Glomerular visceral epithelial cell (primary cell): Measurements from ENCODE around the gene CARNS1.
A peak's percentile ranks its signal among the peaks of the same experiment; 100 is the strongest.

Experiments used
- DNase-seq: peaks from one replicate; pipeline ENCODE4 v3.0.0-alpha.2; 2016; ENCODE audit errors: extremely low spot score

Gene CARNS1

DNA sequence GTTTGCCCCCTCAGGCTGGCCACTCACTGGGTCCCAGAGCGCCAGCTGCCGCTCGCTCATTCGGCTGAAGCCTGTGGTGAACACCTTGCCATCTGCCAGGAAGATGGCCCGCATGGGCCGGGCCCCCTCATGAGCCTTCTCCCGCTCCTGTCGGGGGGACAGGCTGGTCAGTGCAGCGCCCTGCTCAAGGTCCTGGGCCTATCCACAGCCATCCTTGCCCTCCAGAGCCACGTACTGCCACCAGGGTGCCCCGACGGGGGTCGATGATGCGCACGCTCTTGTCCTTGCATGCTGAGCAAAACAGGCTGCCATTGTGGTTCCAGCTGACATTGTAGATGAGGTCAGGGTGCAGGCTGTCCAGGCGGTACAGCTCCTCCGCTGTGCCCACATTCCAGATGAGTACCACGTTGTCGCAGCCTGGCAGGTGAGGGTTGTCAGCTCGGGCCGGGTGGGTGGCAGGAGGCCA, 25.7 kb downstream of the CARNS1 start:
- no peak for DNase-seq

DNA sequence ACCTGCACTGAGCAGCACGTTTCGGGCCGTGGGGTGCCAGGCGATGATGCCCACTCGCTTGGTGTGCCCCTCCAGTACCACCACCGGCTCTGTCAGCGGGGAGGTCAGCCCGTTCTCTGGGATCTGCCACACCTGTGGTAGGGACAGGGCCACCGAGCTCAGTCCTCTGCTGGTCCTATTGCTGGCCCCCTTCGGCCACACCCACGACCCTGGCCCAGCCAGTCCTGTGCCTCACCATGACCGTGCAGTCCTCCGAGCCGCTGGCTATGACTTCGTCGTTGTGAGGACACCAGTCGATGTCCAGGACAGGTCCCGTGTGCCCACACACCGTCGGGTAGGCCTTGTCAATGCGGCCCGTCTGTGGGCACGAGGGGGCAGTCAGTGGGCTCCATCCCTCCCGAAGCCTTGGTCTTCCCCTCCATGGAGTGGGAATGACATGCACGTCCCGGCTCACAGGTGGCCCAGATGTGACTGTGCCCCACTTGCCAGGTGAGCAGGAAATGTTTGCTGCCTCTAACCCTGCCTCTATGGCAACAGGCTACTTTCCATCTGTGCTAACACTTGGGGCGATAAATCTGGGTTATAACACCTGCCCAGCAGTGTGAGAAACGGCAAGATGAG, 26.4 kb downstream of the CARNS1 start:
- DNase-seq, result no peak

DNA sequence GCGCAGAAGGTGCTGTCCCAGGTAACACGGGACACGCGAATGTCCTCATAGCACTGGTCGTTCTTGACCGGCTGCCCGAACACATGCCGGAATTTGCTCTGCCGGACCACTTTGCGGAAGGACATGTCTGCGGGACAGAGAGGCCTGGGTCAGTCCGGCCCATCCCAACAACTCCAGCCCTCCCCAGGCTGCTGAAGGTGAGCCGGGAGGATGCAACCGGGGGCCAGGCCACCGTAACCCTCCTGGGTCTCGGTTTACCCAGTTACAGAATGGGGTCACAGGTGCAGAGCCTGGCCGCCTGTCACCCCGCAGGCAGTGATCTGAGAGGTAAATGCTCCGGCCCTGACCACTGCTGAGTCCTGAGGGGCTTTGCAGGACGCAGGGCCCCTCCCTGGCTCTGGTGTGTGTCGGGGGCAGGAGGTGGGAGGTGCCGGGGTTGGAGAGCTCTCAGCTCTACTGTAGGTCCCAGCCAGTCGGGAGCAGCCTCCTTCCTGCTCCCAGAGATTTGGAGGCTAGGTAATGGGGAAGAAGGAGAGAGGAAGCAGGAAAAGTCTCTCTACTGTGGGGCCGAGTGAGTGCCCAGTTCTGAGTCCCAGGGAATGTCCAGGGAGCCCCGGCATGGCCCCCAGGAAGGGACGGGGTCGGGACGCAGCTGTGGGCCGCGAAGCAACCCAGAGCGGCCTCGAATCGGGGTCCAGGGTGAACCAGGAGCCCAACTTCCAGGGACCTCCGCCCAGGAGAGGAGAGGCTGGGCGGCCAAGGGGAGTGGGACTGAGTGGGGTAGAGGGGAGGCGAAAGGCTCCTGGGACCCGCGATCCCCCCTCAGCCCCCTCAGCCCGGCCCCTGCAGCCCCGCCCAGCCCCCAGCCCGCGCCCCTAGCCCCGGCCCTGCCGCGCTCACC, 27.3 kb downstream of the CARNS1 start:
- DNase-seq, result no peak

DNA sequence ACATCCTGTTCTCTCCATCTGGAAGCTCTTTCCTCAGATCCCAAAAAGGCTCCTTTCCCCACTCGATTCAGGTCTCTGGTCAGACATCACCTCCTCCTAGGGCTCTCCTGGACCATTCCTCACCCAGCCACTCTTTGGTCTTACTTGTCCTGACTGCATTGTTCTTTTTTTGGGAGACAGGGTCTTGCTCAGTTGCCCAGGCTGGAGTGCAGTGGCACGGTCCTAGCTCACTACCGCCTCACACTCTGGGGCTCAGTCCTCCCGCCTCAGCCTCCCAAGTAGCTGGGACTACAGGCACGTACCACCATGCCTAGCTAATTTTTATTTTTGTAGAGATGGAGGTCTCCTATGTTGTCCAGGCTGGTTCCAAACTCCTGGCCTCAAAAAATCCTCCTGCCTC, 30.0 kb downstream of the CARNS1 start:
- no peak for DNase-seq

DNA sequence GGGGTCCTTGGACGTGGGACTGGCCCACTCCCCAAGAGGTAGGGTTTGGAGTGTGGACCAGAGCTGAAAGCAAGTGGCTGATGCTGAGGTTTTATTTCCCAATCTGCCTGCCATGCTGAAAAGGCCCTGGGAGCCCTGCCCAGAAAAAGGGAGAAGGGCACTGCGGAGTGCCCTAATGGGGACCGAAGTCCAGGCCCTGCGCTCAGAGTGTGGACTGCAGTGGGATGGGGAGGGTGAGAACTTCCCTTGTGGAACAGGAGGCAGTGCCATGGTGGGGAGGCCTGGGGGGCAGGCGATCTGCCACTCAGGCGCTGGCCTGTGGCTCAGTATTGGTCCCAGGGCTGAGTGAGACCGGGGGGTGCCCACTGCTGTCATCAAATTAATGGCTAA, 32.7 kb downstream of the CARNS1 start:
- DNase-seq, result no peak

GRCh38 chr11:67449116-67449844, 33.8 kb downstream of the CARNS1 start:
- DNase-seq, result no peak

GRCh38 chr11:67450796-67451657, 35.5 kb downstream of the CARNS1 start:
- DNase-seq, result no peak

DNA sequence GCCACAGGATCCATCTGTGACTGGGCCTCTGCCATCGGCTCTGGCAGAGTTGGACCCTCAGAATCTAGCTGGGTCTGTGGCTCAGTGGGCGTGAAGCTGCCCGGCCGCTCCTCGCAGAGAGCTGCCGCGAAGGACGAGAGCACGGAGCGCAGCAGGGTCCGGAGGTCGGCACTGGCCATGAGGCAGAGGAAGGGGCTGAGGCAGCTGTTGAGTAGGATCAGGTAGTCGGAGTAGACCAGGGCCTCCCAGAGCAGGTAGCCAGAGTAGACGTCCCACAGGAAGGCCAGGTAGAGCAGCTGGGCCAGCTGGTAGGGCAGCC, 36.1 kb downstream of the CARNS1 start:
- DNase-seq, result no peak

DNA sequence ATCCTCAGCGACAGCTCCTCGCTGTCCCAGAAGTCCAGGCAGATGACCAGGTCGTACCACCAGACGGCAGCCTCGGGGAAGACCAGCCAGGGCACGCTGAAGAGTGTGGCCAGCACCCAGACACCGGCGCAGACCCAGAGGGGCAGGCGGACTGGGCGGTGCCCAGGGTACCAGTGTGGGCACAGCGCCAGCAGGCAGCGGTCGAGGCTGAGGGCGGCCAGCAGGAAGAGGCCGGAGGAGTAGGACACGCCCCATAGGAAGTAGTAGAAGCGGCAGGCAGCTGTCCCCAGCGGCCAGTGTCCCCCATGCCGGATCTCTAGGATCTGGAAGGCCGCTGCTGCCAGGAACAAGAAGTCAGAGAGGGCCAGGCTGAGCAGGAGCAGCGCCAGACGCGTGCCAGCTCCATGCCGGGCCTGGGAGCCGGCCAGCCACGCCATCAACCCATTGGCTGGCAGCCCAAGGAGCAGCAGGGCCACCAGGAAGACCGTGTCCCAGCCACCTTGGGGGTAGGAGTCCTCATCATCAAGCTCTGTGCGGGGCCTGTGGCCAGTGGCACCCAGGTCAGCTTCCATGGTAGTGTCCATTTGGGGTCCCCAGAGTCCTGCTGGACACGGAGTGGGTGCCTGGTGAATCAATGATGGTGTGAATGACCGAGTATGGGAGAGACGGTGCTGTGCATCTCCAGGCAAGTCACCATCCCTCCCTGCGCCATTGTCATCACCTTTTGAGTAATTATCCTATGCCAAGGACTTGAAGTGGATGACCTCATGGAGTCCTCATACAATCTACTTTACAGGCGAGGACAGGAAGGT, 36.9 kb downstream of the CARNS1 start, which contains the start of gene GPR152:
Gene GPR152 (minus strand): TSS at position 589 of the 812 bp plus-strand sequence. CDS start 5 bp downstream, at position 584.
- DNase-seq, result no peak

GRCh38 chr11:67453816-67454732, 38.6 kb downstream of the CARNS1 start:
- DNase-seq, result no peak

DNA sequence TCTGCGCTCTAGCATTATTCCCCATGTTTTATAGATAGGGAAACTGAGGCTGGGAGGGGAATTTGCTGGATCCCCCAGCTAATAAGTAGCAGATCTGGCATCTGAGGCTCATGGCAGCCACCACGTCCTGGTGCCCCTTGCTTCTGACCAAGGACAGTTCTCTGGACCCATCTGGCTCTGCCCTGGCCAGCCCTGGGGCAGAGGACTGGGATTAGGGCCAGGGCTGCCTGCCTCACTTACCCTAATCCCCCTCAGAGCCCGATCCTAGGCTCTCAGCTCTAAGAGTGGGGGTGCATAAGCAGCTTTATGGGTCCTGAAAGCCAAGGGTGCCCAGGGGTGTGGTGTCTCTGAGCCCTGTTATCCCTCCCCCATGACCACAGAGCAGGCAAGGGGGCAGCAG, 39.6 kb downstream of the CARNS1 start, which contains the start of gene CABP4:
Gene CABP4 (plus strand): TSS at position 301 of the 400 bp plus-strand sequence. CDS start 70 bp downstream, at position 371.
- DNase-seq, result no peak

- DNase-seq, result no peak
Measured at GRCh38 chr11:67456068-67456705, 40.7 kb downstream of the CARNS1 start.

DNA sequence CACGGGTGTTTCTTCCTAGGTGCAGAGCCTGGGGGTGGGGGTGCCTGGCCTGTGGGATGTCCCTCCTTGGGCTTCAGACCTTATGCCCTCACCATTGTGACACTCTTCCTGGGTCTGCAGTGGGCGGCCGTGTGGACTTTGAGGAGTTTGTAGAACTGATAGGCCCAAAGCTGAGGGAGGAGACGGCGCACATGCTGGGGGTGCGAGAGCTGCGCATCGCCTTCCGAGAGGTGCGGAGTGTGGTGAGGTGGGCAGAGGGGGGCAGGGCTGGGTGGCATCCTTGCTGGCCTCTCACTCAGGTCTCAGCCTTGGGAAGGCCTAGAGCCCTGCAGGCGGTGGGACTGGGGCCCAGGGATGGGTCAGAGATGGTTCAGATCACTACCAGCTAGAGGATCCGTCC, 42.0 kb downstream of the CARNS1 start:
- DNase-seq, result no peak

- no peak for DNase-seq
Measured at GRCh38 chr11:67458266-67458665, 42.8 kb downstream of the CARNS1 start.

- no peak for DNase-seq
Measured at GRCh38 chr11:67463186-67463585, 47.7 kb downstream of the CARNS1 start.

DNA sequence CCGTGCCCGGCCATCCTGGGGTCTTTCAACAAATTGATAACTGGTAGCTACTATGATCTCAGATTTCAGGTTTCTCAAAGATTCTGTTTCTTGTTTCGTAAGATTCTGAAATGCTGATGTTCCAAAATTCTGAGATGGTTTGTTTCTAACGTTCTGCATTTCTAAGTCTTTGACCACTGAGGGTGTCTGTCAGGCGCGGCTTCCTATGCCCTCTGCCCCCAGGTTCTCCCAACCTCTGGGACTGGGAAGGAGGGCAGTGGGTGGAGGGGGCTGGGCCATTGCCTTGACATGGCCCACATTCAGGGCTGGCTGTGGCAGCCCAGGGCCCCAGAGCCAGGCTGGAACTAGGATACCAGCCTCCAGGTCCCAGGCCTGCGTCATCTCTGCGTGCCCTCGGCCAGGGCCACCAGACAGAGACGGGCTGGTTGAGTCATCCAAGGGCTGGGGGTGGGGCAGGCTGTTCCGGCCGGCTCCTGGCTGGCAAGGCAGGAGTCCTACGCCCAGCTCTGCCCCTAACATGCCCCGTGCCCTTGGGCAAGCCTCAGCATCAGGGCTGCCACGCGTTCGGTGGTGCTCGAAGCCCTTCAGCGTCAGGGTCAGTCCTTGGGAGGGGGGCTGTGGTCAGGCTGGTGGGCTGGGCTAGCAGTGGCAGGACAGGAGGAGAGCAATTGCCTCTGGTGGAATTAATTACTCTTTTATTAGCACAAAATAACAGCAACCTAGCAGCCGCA, 48.4 kb downstream of the CARNS1 start:
- peak; percentile 88 for DNase-seq

- peak; percentile 94 for DNase-seq
Measured at GRCh38 chr11:67464411-67465188, 49.1 kb downstream of the CARNS1 start.

GRCh38 chr11:67465189-67465510, 49.7 kb downstream of the CARNS1 start:
- no peak for DNase-seq
